ENCODE results near the gene MBOAT1.

MBOAT1 gene

DNA sequence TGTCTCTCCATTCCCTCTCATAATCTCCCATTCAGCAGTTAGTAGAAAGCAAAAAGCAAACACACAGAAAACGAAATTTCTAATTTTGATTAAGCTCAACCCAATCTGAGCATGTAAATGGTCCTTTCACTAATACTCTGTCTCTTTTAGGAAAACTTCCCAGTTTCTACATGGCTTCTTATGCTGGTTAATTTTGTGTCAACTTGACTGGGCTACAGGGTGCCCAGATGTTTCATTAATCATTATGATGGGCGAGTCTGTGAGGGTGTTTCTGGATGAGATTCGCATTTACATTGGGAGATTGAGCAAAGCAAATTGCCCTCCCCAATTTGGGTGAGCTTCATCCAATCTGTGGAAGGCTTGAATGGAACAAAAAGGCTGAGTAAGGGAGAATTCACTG is 142.2 kb downstream of the MBOAT1 start:
- in situ Hi-C loops (cut with MboI; ENCODE audit: low pct_unique_long_range_greater_than_20kb, low sequenced_read_pairs): no loop called here
- no peak for DNase-seq

DNA sequence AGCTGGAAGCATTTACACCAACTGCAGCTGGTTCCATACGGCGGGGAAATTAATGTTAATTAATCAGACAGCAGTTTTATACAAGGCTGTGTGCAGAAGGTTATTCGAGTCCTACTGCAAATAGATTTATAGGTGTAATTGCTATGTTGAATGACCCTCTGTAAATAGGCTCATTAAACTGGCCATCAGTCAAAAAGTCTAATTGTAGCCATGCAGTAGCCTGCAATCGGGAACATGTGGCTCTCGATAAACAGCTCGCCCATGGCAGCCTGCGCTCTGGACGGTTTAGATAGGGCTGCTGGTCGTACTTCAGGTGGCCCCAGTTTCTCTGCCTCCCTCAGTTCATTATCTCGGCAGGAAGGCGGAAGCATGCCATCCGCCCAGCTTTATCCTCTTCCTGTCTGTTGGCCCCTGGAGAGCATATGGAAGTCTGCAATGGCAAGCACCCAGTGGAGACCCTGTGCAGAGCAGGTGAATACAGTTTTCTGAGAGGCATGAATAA is 143.2 kb downstream of the MBOAT1 start:
- in situ Hi-C loops (cut with MboI; ENCODE audit: low pct_unique_long_range_greater_than_20kb, low sequenced_read_pairs): no loop called here
- DNase-seq: no peak

- in situ Hi-C loops (cut with MboI; ENCODE audit: low pct_unique_long_range_greater_than_20kb, low sequenced_read_pairs): no loop called here
Observed at GRCh38 chr6:20068421-20068988, 143.8 kb downstream of the MBOAT1 start.

GRCh38 chr6:20061952-20062351 is 150.3 kb downstream of the MBOAT1 start:
- no peak for DNase-seq
- in situ Hi-C loops (cut with MboI; ENCODE audit: low pct_unique_long_range_greater_than_20kb, low sequenced_read_pairs): no loop called here

More at GRCh38 chr6:20068421-20068988, 143.8 kb downstream of the MBOAT1 start:
- DNase-seq: no peak

DNA sequence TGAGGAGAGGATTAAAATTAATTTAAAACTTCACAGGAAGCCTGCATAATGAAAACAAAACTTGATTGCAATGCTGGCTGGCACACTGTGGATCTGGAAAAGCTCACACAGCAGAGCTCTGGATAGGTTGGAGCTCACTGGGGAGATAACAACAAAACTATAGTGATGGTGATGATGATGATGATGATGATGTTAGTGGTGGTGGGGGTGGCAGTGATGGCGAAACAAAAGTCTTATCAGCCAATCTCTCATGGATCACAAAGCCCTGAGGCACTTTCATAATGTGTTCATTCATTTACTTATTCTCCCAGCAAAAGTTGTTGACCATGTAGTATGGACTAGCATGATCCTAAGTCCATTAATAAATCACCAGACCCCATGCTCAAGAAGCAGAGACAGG is 152.0 kb downstream of the MBOAT1 start:
- in situ Hi-C loops (cut with MboI; ENCODE audit: low pct_unique_long_range_greater_than_20kb, low sequenced_read_pairs): no loop called here

DNA sequence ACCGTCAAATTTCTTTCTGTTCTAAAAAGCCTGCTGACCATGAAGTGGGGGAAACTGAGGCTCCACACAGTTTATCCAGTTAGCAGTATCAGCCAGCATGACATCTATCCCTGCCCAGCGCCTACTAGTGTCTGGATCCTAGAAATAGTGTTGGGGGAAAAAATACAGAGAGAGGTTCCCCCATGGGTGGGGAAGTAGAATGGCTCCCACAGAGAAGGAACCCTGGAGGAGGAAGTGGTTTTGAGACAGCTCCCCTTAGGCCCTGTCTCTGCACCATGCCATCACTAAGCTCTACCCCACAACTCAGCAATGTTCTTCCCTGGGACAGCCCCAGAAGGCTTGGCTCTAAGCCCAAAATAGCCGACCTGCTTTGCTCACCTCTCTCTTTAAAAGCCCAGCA is 153.4 kb downstream of the MBOAT1 start:
- DNase-seq: peak; percentile 79
- in situ Hi-C loops (cut with MboI; ENCODE audit: low pct_unique_long_range_greater_than_20kb, low sequenced_read_pairs): no loop called here

More for the DNA sequence above, 152.0 kb downstream of the MBOAT1 start:
- no peak for DNase-seq

- no peak for DNase-seq
- in situ Hi-C loops (cut with MboI; ENCODE audit: low pct_unique_long_range_greater_than_20kb, low sequenced_read_pairs): no loop called here
Observed at GRCh38 chr6:20058121-20058905, 154.0 kb downstream of the MBOAT1 start.

DNA sequence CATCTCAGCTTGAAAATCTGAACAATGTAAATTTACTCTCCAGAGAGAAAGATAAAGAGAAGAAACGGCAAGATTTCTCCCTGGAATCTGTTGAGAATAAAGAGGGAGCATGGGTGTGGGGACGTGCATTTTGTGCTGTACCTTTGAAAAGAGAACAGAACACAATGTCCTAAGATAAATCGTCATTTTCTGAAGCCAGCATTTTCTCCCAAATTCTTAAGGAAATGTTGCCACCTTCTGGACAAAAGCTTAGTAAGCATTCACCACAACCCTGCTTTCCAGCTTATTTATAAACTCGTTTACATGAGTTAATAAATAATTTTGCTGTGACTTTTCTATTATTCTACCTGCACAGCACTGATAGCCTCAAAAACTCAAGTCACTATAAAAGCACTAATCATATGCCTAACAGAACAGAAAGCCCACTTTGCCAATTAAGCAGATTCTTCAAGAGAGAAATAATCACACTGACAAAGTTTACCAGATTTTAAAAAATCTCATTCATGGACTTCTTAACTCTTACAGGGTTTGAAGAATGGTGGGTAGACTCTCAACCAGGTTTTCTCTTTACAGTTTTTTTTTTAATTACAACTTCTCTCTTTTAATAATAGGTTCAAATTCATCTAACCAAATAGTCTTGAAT is 155.8 kb downstream of the MBOAT1 start:
- DNase-seq: peak; percentile 73
- in situ Hi-C loops (cut with MboI; ENCODE audit: low pct_unique_long_range_greater_than_20kb, low sequenced_read_pairs): no loop called here

DNA sequence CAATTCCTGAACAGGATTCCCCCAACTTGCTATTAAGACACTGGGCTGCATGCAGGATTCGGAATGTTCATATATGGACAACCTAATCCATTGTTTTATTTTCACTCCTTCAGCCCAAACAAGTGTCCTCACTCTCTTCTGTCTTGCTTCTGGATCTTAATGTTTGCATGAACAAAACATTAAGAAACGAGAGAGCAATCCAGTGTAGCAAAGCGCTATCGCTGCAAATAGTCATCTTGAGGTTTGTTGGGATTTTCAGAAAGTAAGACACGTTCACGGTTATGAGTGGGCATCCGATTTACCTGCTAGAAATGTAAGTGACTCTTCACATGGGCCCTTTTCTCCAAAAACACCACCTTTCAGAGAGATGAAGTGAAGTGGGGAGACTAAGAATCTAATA is 156.4 kb downstream of the MBOAT1 start:
- no peak for DNase-seq

More for the DNA sequence above, 156.4 kb downstream of the MBOAT1 start:
- in situ Hi-C loops (cut with MboI; ENCODE audit: low pct_unique_long_range_greater_than_20kb, low sequenced_read_pairs): no loop called here
